HEK293 (cell line): ENCODE data around the gene DCST1.

Source experiments
- CTCF ChIA-PET: fragments of 350-600 bp; formaldehyde crosslinking; extraction: SDS; loops from one replicate; lab custom pipeline; 2021; ENCODE audit warnings: antibody characterized with exemption; lab: Yijun Ruan, JAX
- POLR2A ChIA-PET: fragments of 300-600 bp; formaldehyde crosslinking; extraction: SDS; loops from one replicate; lab custom pipeline; 2020; ENCODE audit warnings: antibody characterized with exemption, inconsistent platforms; lab: Yijun Ruan, JAX
- H3K27ac ChIP-seq: fragments of 200-500 bp; sonication (Bioruptor generic); 2 replicates; pipeline ENCODE4 v1.5.1; 2014; ENCODE audit warnings: low read depth, low read length, control low read depth, inconsistent platforms; ENCODE audit errors: extremely low read depth
- H3K36me3 ChIP-seq, 2 experiments: fragments of 200-500 bp in 1 of 2; sonication (Bioruptor generic) in 1 of 2; 1 replicate in 1 of 2; 2 replicates in 1 of 2; pipeline ENCODE4 v1.5.1; 2014 to 2017; ENCODE audit warnings: inconsistent platforms in 2 of 2, low read length in 2 of 2; ENCODE audit not compliant: control insufficient read depth in 2 of 2, insufficient read depth in 1 of 2
- H3K4me1 ChIP-seq: fragments of 200-500 bp; sonication (Bioruptor generic); 2 replicates; pipeline ENCODE4 v1.5.1; 2014; ENCODE audit warnings: mild to moderate bottlenecking, low read length, inconsistent platforms; ENCODE audit not compliant: control insufficient read depth, insufficient read depth
- H3K4me3 ChIP-seq: 2 replicates; pipeline ENCODE4 v1.5.1; 2011; ENCODE audit warnings: low read depth, mild to moderate bottlenecking, control low read depth, low read length, moderate library complexity
- H3K9me3 ChIP-seq: fragments of 200-500 bp; sonication (Bioruptor generic); 2 replicates; pipeline ENCODE4 v1.5.1; 2014; ENCODE audit warnings: low read depth, low read length, inconsistent platforms; ENCODE audit not compliant: control insufficient read depth, insufficient read depth
- GFI1B ChIP-seq: fragments of 450-650 bp; formaldehyde crosslinking; IDR thresholded peaks from 2 replicates; pipeline ENCODE4 v1.5.1; 2016; ENCODE audit warnings: missing biosample characterization, missing genetic modification characterization
- HIC1 ChIP-seq: fragments of 450-650 bp; formaldehyde crosslinking; IDR thresholded peaks from 2 replicates; pipeline ENCODE4 v1.5.1; 2016; ENCODE audit warnings: missing biosample characterization, missing genetic modification characterization
- KLF17 ChIP-seq: fragments of 450-650 bp; formaldehyde crosslinking; IDR thresholded peaks from 2 replicates; pipeline ENCODE4 v1.5.1; 2016; ENCODE audit warnings: missing biosample characterization, missing genetic modification characterization
- REPIN1 ChIP-seq: fragments of 450-650 bp; formaldehyde crosslinking; IDR thresholded peaks from 2 replicates; pipeline ENCODE4 v1.5.1; 2017; ENCODE audit warnings: missing biosample characterization, missing genetic modification characterization, low read depth
- SCRT2 ChIP-seq: fragments of 450-650 bp; formaldehyde crosslinking; IDR thresholded peaks from 2 replicates; pipeline ENCODE4 v1.5.1; 2016; ENCODE audit warnings: missing biosample characterization, missing genetic modification characterization
- ZBTB26 ChIP-seq: fragments of 450-650 bp; formaldehyde crosslinking; optimal IDR thresholded peaks from 2 replicates; pipeline ENCODE3; 2016; ENCODE audit warnings: missing biosample characterization, mild to moderate bottlenecking, missing genetic modification characterization
- ZBTB7A ChIP-seq: fragments of 450-650 bp; formaldehyde crosslinking; IDR thresholded peaks from 2 replicates; pipeline ENCODE4 v1.5.1; 2016; ENCODE audit warnings: low read depth, missing biosample characterization, missing genetic modification characterization
- ZNF169 ChIP-seq: fragments of 450-650 bp; formaldehyde crosslinking; IDR thresholded peaks from 2 replicates; pipeline ENCODE4 v1.5.1; 2016; ENCODE audit warnings: missing biosample characterization, missing genetic modification characterization
- ZNF18 ChIP-seq: fragments of 450-650 bp; formaldehyde crosslinking; IDR thresholded peaks from 2 replicates; pipeline ENCODE4 v1.5.1; 2016; ENCODE audit warnings: missing biosample characterization, missing genetic modification characterization
- ZNF350 ChIP-seq: fragments of 450-650 bp; formaldehyde crosslinking; IDR thresholded peaks from 2 replicates; pipeline ENCODE4 v1.5.0; 2017; ENCODE audit warnings: missing biosample characterization, mild to moderate bottlenecking, missing genetic modification characterization
- ZNF404 ChIP-seq: fragments of 450-650 bp; formaldehyde crosslinking; IDR thresholded peaks from 2 replicates; pipeline ENCODE4 v1.5.1; 2017; ENCODE audit warnings: missing biosample characterization, missing genetic modification characterization
- ZNF488 ChIP-seq: fragments of 450-650 bp; formaldehyde crosslinking; IDR thresholded peaks from 2 replicates; pipeline ENCODE4 v1.5.1; 2016; ENCODE audit warnings: missing biosample characterization, missing genetic modification characterization
- ZNF501 ChIP-seq: fragments of 450-650 bp; formaldehyde crosslinking; IDR thresholded peaks from 2 replicates; pipeline ENCODE4 v1.5.1; 2016; ENCODE audit warnings: missing biosample characterization, missing genetic modification characterization
- ZNF529 ChIP-seq: fragments of 450-650 bp; formaldehyde crosslinking; IDR thresholded peaks from 2 replicates; pipeline ENCODE4 v1.5.1; 2017; ENCODE audit warnings: missing genetic modification characterization, missing biosample characterization; ENCODE audit not compliant: insufficient replicate concordance
- ZNF548 ChIP-seq: fragments of 450-650 bp; formaldehyde crosslinking; IDR thresholded peaks from 2 replicates; pipeline ENCODE4 v1.5.1; 2016; ENCODE audit warnings: missing biosample characterization, missing genetic modification characterization
- ZNF585B ChIP-seq: fragments of 450-650 bp; formaldehyde crosslinking; IDR thresholded peaks from 2 replicates; pipeline ENCODE4 v1.5.1; 2016; ENCODE audit warnings: missing biosample characterization, missing genetic modification characterization
- ZNF791 ChIP-seq: fragments of 450-650 bp; formaldehyde crosslinking; IDR thresholded peaks from 2 replicates; pipeline ENCODE4 v1.5.1; 2016; ENCODE audit warnings: missing biosample characterization, missing genetic modification characterization

Gene DCST1

GRCh38 chr1:155092131-155092530 is 58.5 kb downstream of the DCST1 start (continued):
- TF ChIP-seq ZBTB26 (peak; percentile 11), ZNF529 (tag by site-specific recombination) (no peak), GFI1B (tag by site-specific recombination) (no peak), ZNF350 (tag by site-specific recombination) (no peak), ZNF548 (tag by site-specific recombination) (no peak), ZNF488 (tag by site-specific recombination) (no peak), HIC1 (tag by site-specific recombination) (0 out of 2 replicates have a peak, but pooled peaks have one; percentile 12), REPIN1 (no peak), ZNF169 (tag by site-specific recombination) (no peak), ZNF791 (tag by site-specific recombination) (no peak)
- TF ChIP-seq, all 188 proteins: peak for 2

- no peaks in the 10 kb centered on the region for H3K9me3 ChIP-seq
- no peaks in the 10 kb centered on the region for H3K36me3 ChIP-seq
- no peak overlapping the region for H3K4me3 ChIP-seq
- POLR2A ChIA-PET: interaction anchor here (2.0 kb wide), 1 partner anchor 80 kb away, joined by 14 read pairs; the partner anchor contains the start of genes KRTCAP2 and TRIM46
- CTCF ChIA-PET: interaction anchor here (0.7 to 13.8 kb wide), 8 partner anchors 20 to 101 kb away, joined by 3 to 439 read pairs (median 20); partner anchors contain the start of genes EFNA1, KRTCAP2, SLC50A1 and TRIM46
- TF ChIP-seq ZBTB7A: no peak
- TF ChIP-seq KLF17: no peak
- TF ChIP-seq ZNF585B (tag by site-specific recombination): no peak
- TF ChIP-seq SCRT2: 0 out of 2 replicates have a peak, but pooled peaks have one; percentile 15
- TF ChIP-seq ZNF501 (tag by site-specific recombination): no peak
- TF ChIP-seq ZNF18: no peak
- no peak for TF ChIP-seq ZNF404 (tag by site-specific recombination)
- H3K4me1 ChIP-seq: peaks cover 4% of the 10 kb centered on the region
- no peak overlapping the region for H3K27ac ChIP-seq
These were observed 59.0 kb downstream of the DCST1 start for GRCh38 chr1:155092641-155093040.
